GM12875 (cell line): ENCODE measurements around the gene WDR49.

Experiments used
- H3K4me3 ChIP-seq: one replicate; pipeline ENCODE4 v1.5.1; 2011; ENCODE audit warnings: low read depth, low read length, control low read depth
- CTCF ChIP-seq: IDR thresholded peaks from 2 replicates; pipeline ENCODE4 v1.5.1; 2011; ENCODE audit warnings: low read depth, mild to moderate bottlenecking, control low read depth, inconsistent platforms, low read length, moderate library complexity, borderline replicate concordance; ENCODE audit not compliant: insufficient read depth

WDR49 gene

GRCh38 chr3:167437428-167438139 is 216.2 kb downstream of the WDR49 start:
- no peak overlapping the region for H3K4me3 ChIP-seq
- no peak for TF ChIP-seq CTCF
